Epithelial cell of proximal tubule (primary cell): ENCODE data around the gene SEMA7A. TPM values are rescaled to one million over a fixed set of nuclear protein-coding genes. Genes with fewer than 3 reads are reported as not detected.

Source experiments
- DNase-seq: peaks from one replicate; pipeline ENCODE4 v3.0.0-alpha.2; 2011; ENCODE audit warnings: low read depth
- H3K4me3 ChIP-seq: 2 replicates; pipeline ENCODE4 v1.5.1; 2011; ENCODE audit warnings: low read depth, mild to moderate bottlenecking, low read length
- CTCF ChIP-seq: conservative IDR thresholded peaks from 2 replicates; pipeline ENCODE4 v1.5.1; 2012; ENCODE audit warnings: low read depth, mild to moderate bottlenecking, low read length
- total RNA-seq: library from RNA; depleted of rRNA; stranded (reverse); fragments of >200 nt; gene quantifications from 2 replicates; pipeline ENCODE4 v1.2.3, GENCODE V29; 2015

The SEMA7A gene
- total RNA-seq, 1 donor from 2014 or later, result 113 TPM

- H3K4me3 ChIP-seq, result no peak overlapping the region
- TF ChIP-seq CTCF, result no peak
- DNase-seq, result peak; percentile 53
Observed at GRCh38 chr15:74396445-74397238, 37.1 kb downstream of the SEMA7A start.

GRCh38 chr15:74396146-74396438 is 37.7 kb downstream of the SEMA7A start:
- H3K4me3 ChIP-seq, result no peak overlapping the region
- no peak for DNase-seq
- no peak for TF ChIP-seq CTCF

- DNase-seq, result no peak
- no peak for TF ChIP-seq CTCF
- no peak overlapping the region for H3K4me3 ChIP-seq
Observed at GRCh38 chr15:74395319-74396145, 38.2 kb downstream of the SEMA7A start.

GRCh38 chr15:74394090-74394846 is 39.5 kb downstream of the SEMA7A start:
- no peak overlapping the region for H3K4me3 ChIP-seq
- no peak for TF ChIP-seq CTCF
- no peak for DNase-seq

GRCh38 chr15:74393423-74393822 is 40.3 kb downstream of the SEMA7A start:
- DNase-seq, result no peak
- no peak for TF ChIP-seq CTCF
- H3K4me3 ChIP-seq, result no peak overlapping the region

GRCh38 chr15:74392902-74393301 is 40.9 kb downstream of the SEMA7A start:
- no peak for TF ChIP-seq CTCF
- H3K4me3 ChIP-seq, result no peak overlapping the region
- no peak for DNase-seq
